Mesendoderm (in vitro differentiated cells): Measurements from ENCODE around the gene MSX1.

Source experiments
- DNase-seq: peaks from one replicate; pipeline ENCODE4 v3.0.0; 2013
- H2AK5ac ChIP-seq: 2 replicates; pipeline ENCODE4 v1.6.1; 2013; ENCODE audit warnings: low read length, inconsistent platforms
- H2BK120ac ChIP-seq: 2 replicates; pipeline ENCODE4 v1.6.1; 2013; ENCODE audit warnings: low read depth, mild to moderate bottlenecking, low read length, moderate library complexity, mixed read lengths
- H2BK15ac ChIP-seq: replicated peaks from 2 replicates; pipeline ENCODE4 v1.6.1; 2013; ENCODE audit warnings: low read depth, mild to moderate bottlenecking, moderate library complexity
- H2BK5ac ChIP-seq: 2 replicates; pipeline ENCODE4 v1.6.1; 2013; ENCODE audit warnings: low read length, inconsistent platforms
- H3K18ac ChIP-seq: 2 replicates; pipeline ENCODE4 v1.6.1; 2013; ENCODE audit warnings: mild to moderate bottlenecking, low read length, mixed read lengths
- H3K23ac ChIP-seq: one replicate; pipeline ENCODE4 v1.6.1; 2013; ENCODE audit warnings: low read length
- H3K27ac ChIP-seq: 2 replicates; pipeline ENCODE4 v1.5.1; 2013; ENCODE audit warnings: low read depth, mild to moderate bottlenecking, inconsistent platforms, low read length, moderate library complexity
- H3K27me3 ChIP-seq: 2 replicates; pipeline ENCODE4 v1.6.1; 2013; ENCODE audit warnings: low read length, control low read depth, mild to moderate bottlenecking, inconsistent platforms; ENCODE audit not compliant: insufficient read depth, poor library complexity
- H3K36me3 ChIP-seq: 2 replicates; pipeline ENCODE4 v1.6.1; 2013; ENCODE audit warnings: low read length, inconsistent platforms; ENCODE audit not compliant: control insufficient read depth, insufficient read depth
- H3K4ac ChIP-seq: one replicate; pipeline ENCODE4 v1.6.1; 2013; ENCODE audit warnings: low read depth, mild to moderate bottlenecking, low read length, moderate library complexity
- H3K4me1 ChIP-seq: 2 replicates; pipeline ENCODE4 v1.6.1; 2013; ENCODE audit warnings: low read depth, low read length, inconsistent platforms; ENCODE audit not compliant: control insufficient read depth
- H3K4me2 ChIP-seq: 2 replicates; pipeline ENCODE4 v1.6.1; 2013; ENCODE audit warnings: low read length
- H3K4me3 ChIP-seq: 2 replicates; pipeline ENCODE4 v1.5.1; 2013; ENCODE audit warnings: mild to moderate bottlenecking, low read length
- H3K56ac ChIP-seq: one replicate; pipeline ENCODE4 v1.6.1; 2013; ENCODE audit warnings: low read length
- H3K79me1 ChIP-seq: 2 replicates; pipeline ENCODE4 v1.6.1; 2013; ENCODE audit warnings: low read length, inconsistent platforms
- H3K79me2 ChIP-seq: 2 replicates; pipeline ENCODE4 v1.6.1; 2013; ENCODE audit warnings: mild to moderate bottlenecking, low read length; ENCODE audit not compliant: control insufficient read depth, insufficient read depth
- H3K9ac ChIP-seq: 2 replicates; pipeline ENCODE4 v1.6.1; 2013; ENCODE audit warnings: low read length, inconsistent platforms
- H4K5ac ChIP-seq: one replicate; pipeline ENCODE4 v1.6.1; 2013; ENCODE audit warnings: low read length
- H4K8ac ChIP-seq: one replicate; pipeline ENCODE4 v1.6.1; 2013; ENCODE audit warnings: low read depth, mild to moderate bottlenecking, control low read depth, low read length, moderate library complexity
- WGBS: extraction: QIAGEN DNeasy Blood & Tissue Kit; methylation state at CpG from one replicate; pipeline ENCODE4 v1.1.7; 2013; ENCODE audit warnings: low lambda C conversion rate, missing lambda C conversion rate; ENCODE audit not compliant: insufficient coverage; ENCODE audit errors: extremely low coverage; 5-methylcytosine and 5-hydroxymethylcytosine counted together

MSX1 gene

GRCh38 chr4:4842476-4843441 lies 16.7 kb upstream of the MSX1 start:
- no peaks in the 10 kb centered on the region for H3K79me2 ChIP-seq
- no peaks in the 10 kb centered on the region for H3K27me3 ChIP-seq
- WGBS, result no CpG with 5 or more reads among the region's 15 CpGs
- H3K36me3 ChIP-seq, result no peaks in the 10 kb centered on the region
- H3K23ac ChIP-seq, result no peak overlapping the region
- no peak for DNase-seq
- no peaks in the 10 kb centered on the region for H3K4me1 ChIP-seq
- H3K56ac ChIP-seq, result no peak overlapping the region
- no peak overlapping the region for H2BK5ac ChIP-seq
- no peaks in the 10 kb centered on the region for H3K79me1 ChIP-seq
- no peak overlapping the region for H3K9ac ChIP-seq
- no peak overlapping the region for H3K4ac ChIP-seq
- no peak overlapping the region for H3K4me3 ChIP-seq
- H3K27ac ChIP-seq, result no peak overlapping the region
- H3K18ac ChIP-seq, result no peak overlapping the region
- H2BK120ac ChIP-seq, result no peak overlapping the region
- no peak overlapping the region for H2BK15ac ChIP-seq
- no peak overlapping the region for H4K8ac ChIP-seq
- no peak overlapping the region for H4K5ac ChIP-seq
- no peak overlapping the region for H2AK5ac ChIP-seq
- no peak overlapping the region for H3K4me2 ChIP-seq

GRCh38 chr4:4843635-4844291 lies 15.7 kb upstream of the MSX1 start:
- Histone ChIP-seq H3K79me1 (no peaks in the 10 kb centered on the region), H3K56ac (no peak overlapping the region), H3K4me1 (no peaks in the 10 kb centered on the region), H4K5ac (no peak overlapping the region), H3K4me3 (no peak overlapping the region), H3K9ac (no peak overlapping the region), H3K23ac (no peak overlapping the region), H3K79me2 (no peaks in the 10 kb centered on the region), H3K27ac (no peak overlapping the region), H3K18ac (no peak overlapping the region), H3K36me3 (no peaks in the 10 kb centered on the region), H3K4ac (no peak overlapping the region), H3K27me3 (no peaks in the 10 kb centered on the region), H2BK120ac (no peak overlapping the region), H4K8ac (no peak overlapping the region), H2BK5ac (no peak overlapping the region), H2AK5ac (no peak overlapping the region), H3K4me2 (no peak overlapping the region), H2BK15ac (no peak overlapping the region)
- no CpG with 5 or more reads among the region's 16 CpGs for WGBS
- DNase-seq, result peak; percentile 34

GRCh38 chr4:4845027-4845426 lies 14.4 kb upstream of the MSX1 start:
- Histone ChIP-seq H3K79me2 (no peaks in the 10 kb centered on the region), H3K4me1 (no peaks in the 10 kb centered on the region), H3K9ac (no peak overlapping the region), H2BK5ac (no peak overlapping the region), H4K5ac (no peak overlapping the region), H3K27ac (no peak overlapping the region), H3K56ac (no peak overlapping the region), H3K27me3 (no peaks in the 10 kb centered on the region), H3K4me3 (no peak overlapping the region), H3K4ac (no peak overlapping the region), H3K36me3 (no peaks in the 10 kb centered on the region), H2BK120ac (no peak overlapping the region), H3K79me1 (no peaks in the 10 kb centered on the region), H3K18ac (no peak overlapping the region), H3K4me2 (no peak overlapping the region), H2BK15ac (no peak overlapping the region), H2AK5ac (no peak overlapping the region), H4K8ac (no peak overlapping the region), H3K23ac (no peak overlapping the region)
- WGBS, result no CpG with 5 or more reads among the region's 13 CpGs
- DNase-seq, result no peak

DNA sequence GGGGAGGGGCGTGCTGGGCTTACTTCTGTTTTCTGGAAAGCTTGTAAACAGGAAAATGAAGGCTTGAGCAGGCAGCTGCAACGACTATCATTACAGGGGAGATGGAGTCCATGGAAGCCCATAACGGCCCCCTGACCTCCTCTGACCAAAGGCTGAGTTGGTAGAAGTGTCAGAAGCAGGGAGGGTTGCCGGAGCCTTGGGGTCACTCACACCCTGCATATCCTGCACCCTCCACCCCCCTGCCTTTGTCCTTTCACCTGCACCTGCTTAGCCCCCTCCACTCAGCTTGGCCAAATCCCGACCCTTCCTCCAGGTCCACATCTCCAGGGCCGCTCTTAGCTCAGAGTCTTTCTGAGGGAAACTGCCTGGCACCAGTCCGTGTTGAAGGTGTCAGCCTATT lies 12.5 kb upstream of the MSX1 start:
- no peaks in the 10 kb centered on the region for H3K79me1 ChIP-seq
- no peak overlapping the region for H3K9ac ChIP-seq
- no CpG with 5 or more reads among the region's 7 CpGs for whole genome bisulfite sequencing
- H3K36me3 ChIP-seq, result no peaks in the 10 kb centered on the region
- H3K27ac ChIP-seq, result no peak overlapping the region
- no peak overlapping the region for H3K4me3 ChIP-seq
- H3K27me3 ChIP-seq, result peaks cover 4% of the 10 kb centered on the region
- no peak overlapping the region for H3K18ac ChIP-seq
- H3K79me2 ChIP-seq, result no peaks in the 10 kb centered on the region
- H2BK15ac ChIP-seq, result no peak overlapping the region
- H4K8ac ChIP-seq, result no peak overlapping the region
- no peak overlapping the region for H2AK5ac ChIP-seq
- H2BK5ac ChIP-seq, result no peak overlapping the region
- H2BK120ac ChIP-seq, result no peak overlapping the region
- no peak overlapping the region for H3K56ac ChIP-seq
- DNase-seq, result no peak
- H3K4me2 ChIP-seq, result no peak overlapping the region
- no peak overlapping the region for H4K5ac ChIP-seq
- no peak overlapping the region for H3K23ac ChIP-seq
- H3K4ac ChIP-seq, result no peak overlapping the region
- H3K4me1 ChIP-seq, result no peaks in the 10 kb centered on the region

DNA sequence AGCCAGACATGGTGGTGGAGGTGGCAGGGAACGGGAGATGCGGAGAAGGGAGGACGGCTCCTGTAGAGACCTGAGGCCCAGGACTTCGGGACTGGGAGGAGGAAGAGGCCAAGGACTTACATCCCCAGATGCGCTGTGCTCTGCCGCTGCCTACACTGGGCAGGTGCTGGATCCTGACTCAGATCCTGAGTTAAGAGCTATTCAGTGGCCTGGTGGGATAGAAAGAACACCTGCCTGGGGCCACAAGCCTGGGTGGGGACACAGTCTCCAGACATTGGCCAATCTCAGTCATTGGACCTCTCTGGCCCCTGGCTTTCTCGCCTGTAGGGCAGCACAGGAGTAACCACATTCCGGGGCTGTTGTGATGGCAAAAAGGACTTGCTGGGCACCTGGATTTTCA lies 10.9 kb upstream of the MSX1 start:
- H3K4me2 ChIP-seq, result no peak overlapping the region
- no peak overlapping the region for H3K56ac ChIP-seq
- H3K27ac ChIP-seq, result no peak overlapping the region
- H3K9ac ChIP-seq, result no peak overlapping the region
- no peak overlapping the region for H2BK15ac ChIP-seq
- no peak for DNase-seq
- H3K4me3 ChIP-seq, result no peak overlapping the region
- no peak overlapping the region for H3K23ac ChIP-seq
- no peak overlapping the region for H4K5ac ChIP-seq
- no peak overlapping the region for H2AK5ac ChIP-seq
- no peak overlapping the region for H2BK120ac ChIP-seq
- no peak overlapping the region for H4K8ac ChIP-seq
- H3K79me1 ChIP-seq, result no peaks in the 10 kb centered on the region
- H3K36me3 ChIP-seq, result no peaks in the 10 kb centered on the region
- no peak overlapping the region for H3K4ac ChIP-seq
- no peak overlapping the region for H3K18ac ChIP-seq
- no peaks in the 10 kb centered on the region for H3K79me2 ChIP-seq
- H3K4me1 ChIP-seq, result no peaks in the 10 kb centered on the region
- no peak overlapping the region for H2BK5ac ChIP-seq
- H3K27me3 ChIP-seq, result peaks cover 5% of the 10 kb centered on the region
- no CpG with 5 or more reads among the region's 8 CpGs for WGBS
